ENCODE data around the gene DENR.

DNA sequence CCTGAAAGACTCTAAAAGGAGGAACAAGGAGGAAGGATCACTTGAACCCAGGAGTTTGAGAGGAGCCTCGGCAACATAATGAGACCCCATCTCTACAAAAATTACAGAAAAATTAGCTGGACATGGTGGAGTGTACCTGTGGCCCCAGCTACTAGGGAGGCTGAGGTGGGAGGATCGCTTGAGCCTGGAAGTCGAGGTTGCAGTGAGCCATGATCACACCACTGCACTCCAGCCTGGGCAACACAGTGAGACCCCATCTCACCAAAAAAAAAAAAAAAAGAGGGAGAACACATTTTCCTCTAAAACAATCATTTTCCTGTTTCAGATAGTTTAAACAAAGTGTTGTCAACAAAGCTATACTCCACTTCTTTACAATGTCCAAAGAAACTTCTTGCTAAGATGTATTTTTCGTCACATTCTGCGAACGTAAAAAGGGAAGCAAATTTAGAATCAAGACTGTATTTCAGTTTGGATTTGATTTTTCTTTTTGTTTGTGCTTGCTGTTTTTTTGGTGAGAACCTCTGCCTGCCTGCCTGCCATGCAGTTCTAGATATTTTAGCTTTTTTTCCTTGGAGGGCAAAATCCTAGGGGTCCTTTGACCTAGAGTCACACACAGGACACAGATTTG is 27.1 kb upstream of the DENR start:
- no peak for TF ChIP-seq GATA3 (IDR thresholded peaks at IDR 0.05; ENCODE audit: low read depth, low read length)
- no peak for TF ChIP-seq GATA2 (IDR thresholded peaks at IDR 0.05; ENCODE audit: low read depth, low read length)

Data from SH-SY5Y (cell line).